ENCODE measurements around the gene LRRFIP1. TPM values are rescaled to one million over a fixed set of nuclear protein-coding genes. Genes with fewer than 3 reads are reported as not detected.

LRRFIP1 gene
- polyA plus RNA-seq, 4 donors: 60.2 to 103 (median 84.7) TPM

DNA sequence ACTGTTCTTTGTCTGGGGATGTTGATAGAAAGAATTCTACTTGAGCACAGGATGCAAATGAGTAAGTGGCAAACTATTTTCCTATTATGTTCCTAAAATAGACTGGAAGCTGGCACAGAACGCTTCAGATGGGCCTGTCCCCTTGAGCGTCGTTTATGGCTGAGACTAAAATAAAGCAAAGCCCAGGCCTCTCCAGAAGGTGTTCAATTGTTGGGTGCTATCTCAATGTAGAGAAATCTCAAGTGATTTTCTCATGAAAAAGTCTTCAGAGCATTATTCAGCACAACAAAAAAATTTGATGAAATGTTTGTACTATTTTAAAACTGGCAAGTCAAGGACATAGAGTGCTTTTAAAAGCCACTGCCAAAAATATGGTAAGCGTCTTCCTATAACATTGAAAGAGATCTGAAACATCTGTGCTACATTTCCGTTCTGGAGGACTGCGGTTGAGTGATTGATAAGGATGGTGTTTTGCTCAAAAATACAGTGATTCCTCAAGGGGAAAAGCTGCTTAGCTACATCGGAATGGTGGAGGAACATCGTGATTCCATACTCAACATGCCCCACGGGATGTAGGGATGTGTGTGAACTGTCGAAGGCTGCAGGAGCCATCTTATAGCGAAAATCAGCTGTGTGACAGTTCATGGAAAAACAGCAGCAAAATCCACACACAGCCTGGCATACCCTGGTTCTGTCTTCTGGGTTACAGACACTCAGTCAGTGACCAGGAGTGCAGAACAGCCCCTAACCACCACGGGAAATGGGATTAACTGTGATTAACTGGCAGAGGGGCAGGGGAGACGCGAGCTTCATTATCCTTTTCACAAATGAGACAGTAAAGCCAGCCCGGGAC lies 10.4 kb upstream of the LRRFIP1 start:
- DNase-seq (ENCODE audit: low read depth in 4 of 4, low spot score in 3 of 4): no peak

DNA sequence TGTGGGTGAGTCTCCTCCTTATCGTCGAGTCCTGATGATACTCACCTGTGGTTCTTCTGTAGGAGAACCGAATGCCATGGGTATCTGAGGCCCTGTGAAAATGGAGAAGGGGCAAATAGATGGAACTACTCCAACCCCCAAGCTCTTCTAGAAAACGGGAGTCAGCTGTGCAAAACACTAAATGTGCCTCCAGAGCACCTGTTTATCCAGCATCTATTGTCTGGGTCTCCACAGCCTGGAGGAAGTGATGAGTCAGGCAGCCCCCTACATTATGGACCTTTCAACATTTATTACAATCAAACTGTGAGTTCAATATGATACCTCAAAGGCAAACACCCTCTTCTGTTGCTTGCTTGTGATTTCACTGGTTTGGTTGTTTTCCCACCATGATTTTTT lies 9.8 kb upstream of the LRRFIP1 start:
- DNase-seq (ENCODE audit: low read depth in 4 of 4, low spot score in 3 of 4): no peak

DNA sequence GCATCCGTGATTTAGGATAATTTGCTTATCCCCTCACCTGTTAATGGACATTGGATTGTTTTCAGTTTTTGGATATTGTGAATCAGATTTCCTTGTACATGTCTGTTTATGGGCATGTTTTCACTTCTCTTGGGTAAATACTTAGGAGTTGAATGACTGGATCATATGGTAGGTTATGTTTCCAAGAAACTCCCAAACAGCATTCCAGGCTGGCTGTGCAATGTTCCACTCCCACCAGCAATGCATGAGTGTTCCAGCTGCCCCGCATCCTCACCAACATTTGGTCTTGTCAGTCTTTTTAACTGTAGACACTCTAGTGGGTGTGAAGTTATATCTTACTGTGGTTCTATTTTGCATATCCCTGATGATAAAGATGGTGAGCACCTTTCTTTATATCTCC lies 8.9 kb upstream of the LRRFIP1 start:
- DNase-seq (ENCODE audit: low read depth in 4 of 4, low spot score in 3 of 4): no peak

DNA sequence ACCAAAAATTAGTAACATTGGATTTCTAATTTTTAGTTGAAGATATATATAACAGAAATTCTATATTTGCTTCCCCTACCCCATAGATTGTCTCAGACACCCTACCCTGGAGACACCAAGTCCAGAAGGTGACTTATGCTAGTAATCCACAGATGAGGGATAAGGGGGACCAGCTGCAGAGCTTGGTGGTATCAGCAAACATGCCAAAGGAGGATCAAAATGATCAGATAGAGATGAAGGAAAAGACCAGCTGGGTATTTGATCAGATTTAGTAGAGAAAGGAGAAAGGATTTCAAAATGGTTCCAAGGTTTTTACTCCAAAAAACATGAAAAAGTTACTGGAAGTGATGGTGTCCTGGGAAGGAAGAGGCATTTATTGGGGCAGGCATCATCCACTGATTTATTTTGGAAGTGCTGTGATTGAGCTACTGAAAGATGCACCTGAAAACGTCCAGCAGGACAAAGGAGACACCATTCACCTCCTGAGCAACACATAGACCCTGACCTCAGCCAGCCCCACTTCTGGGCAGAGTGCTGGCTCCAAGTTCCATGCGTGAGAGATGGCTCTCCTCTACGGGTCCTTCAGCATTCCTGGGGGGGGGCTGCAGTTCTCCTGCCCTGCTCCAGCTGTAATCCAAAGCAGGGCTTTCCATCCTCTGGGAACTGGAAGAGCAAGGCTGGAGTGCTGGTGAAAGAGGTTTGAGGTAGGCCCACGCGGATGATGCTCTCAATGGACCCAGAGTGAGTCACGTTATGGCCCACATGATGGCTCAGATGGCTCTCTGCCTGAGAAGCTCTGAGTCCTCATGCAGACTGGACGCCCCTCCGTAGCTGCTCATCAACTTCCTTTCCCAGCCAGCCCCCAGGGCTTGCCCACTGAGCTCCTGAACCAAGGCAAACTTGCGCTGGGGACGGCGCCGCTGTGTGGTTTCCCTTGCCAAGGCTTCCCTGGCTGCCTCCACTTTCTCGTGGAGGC lies 3.7 kb upstream of the LRRFIP1 start:
- no peak for DNase-seq (ENCODE audit: low read depth in 4 of 4, low spot score in 3 of 4)

DNA sequence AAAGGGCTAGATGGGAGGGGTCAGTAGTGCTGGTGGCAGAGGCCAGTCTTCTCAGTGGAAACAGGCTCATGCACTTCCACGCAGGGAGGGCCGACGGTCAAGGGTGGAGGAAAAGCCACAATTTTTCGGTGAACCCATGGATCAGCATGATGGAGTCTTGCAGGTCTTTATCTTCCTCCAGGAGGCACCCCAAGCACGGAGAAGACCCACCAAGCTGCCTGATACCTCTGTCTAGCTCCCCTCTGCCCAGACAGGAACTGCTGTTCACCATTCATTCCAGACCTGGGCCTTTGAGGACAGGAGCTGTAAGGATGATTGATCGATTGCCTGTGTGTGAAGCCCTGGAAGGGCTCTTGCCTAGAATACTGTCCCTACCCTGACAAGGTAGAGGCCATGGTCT lies 2.8 kb upstream of the LRRFIP1 start:
- no peak for DNase-seq (ENCODE audit: low read depth in 4 of 4, low spot score in 3 of 4)

DNA sequence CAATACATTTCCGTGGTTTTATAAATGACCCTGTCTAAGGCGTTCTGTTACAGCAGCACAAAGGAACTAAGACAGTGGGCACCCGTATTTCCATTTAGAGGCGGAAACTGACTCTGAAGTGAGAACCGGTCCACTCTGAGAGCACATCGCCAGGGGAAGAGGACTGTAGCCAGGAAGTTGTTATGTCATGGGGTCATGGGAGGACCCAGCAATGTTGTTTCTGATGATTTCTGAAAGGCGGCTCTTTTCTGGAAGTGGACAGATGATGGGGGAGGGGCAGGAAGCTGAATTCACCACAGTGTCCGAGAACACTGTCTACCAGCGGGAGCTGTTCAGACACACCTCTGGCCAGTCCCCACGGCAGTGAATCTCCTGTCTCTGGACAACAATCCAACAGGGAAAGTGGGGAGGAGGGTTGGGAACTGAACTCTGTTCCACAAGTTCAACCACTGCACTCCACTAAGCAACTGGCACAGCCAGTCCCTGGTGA lies 2.1 kb upstream of the LRRFIP1 start:
- no peak for DNase-seq (ENCODE audit: low read depth in 4 of 4, low spot score in 3 of 4)

DNA sequence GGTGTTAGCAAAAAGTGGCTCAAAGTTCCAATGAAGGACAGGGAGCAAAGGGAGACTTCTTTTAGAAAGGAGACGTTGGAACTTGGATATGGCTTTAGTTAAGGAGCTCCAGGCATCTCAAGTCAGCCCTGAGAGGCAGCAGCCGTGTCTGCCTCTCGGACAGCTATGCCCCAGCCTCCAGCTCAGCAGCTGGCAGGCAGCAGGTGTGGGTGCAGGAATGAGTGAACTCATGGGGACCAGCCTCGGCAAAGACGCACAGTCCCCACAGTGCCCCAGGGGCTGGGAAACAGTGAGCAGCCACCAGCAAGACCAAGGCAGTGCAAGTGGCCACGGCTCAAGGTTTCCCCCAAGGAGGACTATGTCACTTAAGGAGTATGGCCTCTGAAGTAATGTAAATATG lies 1.6 kb upstream of the LRRFIP1 start:
- no peak for DNase-seq (ENCODE audit: low read depth in 4 of 4, low spot score in 3 of 4)

DNA sequence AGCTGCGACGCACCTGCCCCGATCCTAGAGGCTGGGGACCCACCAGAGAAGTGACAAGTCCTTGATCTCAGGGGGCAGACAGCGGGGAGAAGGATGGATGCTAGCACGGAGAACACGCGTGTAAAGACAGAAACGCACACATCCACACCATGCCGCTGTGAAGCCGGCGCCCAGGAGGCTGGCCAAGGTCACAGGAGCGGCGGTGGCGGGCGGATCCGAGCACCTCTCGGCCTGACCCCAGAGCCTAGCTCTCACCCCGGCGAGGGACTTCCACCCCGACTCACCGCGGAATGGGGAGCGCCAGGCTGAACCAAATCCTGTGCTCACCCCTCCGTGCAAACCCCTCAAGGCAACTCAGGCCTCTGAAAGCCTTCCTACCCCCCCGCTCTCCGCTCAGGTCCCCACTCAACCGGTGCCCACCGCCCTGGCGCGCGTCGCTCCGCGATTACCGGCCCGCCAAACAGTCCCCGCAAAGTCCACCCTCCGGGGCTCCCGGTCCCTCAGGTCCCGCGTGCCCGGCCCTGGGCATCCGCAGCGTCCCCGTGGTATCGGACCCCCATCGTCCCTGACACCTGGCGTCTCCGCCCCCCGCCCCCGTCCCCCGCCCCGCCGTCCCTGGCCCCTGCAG lies 460 bp upstream of the LRRFIP1 start:
- no peak for DNase-seq (ENCODE audit: low read depth in 4 of 4, low spot score in 3 of 4)

DNA sequence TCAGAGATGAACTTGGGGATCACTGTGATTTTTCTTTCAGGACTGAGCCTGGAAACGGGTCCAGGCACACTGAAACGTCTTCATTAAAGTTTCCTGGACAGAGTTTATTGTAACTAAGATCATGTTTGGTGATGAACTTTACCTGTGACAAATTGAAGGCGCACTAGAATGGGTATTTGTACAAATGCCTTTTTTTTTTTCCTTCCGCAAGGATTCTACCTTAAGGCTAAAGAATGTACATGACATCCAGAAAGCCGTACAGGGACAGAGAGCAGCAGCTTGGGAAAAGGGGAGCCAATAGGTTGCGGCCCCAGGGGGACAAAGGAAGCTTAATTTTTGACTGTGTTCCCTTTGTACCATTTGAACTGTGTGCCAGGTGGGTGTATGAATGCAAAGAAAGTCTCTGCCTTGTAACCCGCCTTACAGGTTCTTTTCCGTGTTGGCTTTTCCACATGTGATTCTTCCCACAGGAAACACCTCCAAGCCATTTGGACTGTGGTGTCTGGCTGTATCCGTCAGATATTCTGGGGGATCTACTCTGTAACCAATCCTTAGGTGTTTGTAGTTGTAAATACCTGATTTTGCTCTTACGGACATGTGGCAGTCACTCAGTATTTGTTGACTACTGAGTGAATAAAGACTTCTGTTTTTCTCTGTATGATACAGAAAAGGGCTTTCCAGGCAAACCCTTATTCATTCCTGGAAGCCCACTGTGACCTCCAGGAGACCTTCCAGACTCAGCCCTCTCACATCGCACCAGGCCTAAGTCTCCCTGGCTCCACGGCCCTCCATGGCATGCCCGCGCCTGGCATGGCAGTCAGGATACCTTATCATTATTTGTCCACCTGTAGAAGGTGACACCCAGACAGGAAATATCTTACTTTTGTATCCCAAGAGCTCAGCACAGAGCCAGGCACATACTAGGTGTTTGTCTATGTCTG lies 1.1 kb downstream of the LRRFIP1 start:
- DNase-seq (ENCODE audit: low read depth in 4 of 4, low spot score in 3 of 4): no peak

DNA sequence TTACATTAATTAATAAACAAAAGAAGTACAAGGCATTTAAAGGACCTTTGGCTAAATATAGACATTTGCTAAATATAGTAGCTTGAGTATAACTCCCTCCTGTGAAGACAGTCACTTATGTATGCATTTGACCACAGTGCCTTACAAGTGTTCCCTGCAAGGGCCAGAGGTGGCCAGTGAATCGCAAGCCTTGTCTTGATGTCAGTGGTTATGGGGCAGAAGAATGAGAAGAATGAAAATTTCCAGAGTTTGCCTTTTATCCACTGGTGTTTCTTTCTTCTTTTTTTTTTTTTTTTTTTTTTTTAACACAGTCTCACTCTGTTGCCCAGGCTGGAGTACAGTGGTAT lies 1.8 kb downstream of the LRRFIP1 start:
- no peak for DNase-seq (ENCODE audit: low read depth in 4 of 4, low spot score in 3 of 4)

DNA sequence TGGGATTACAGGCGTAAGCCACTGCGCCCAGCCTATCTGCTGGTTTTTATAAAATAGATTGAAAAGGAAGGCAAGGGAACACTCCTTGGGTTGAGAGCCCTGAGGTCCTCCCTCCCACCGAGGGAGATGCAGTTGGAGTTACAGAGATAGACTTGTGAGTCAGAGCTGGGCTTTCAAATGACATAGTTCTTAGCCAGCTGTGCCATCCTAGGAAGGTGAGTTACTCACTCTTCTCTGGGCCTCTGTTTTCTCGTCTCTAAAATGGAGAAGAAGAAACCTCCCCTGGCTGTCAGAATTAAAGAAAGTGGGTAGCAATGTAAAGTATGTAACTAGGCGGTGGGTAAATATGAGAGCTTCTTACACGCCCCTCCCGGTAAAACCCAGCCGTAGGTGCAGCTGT lies 2.4 kb downstream of the LRRFIP1 start:
- DNase-seq (ENCODE audit: low read depth in 4 of 4, low spot score in 3 of 4): no peak

DNA sequence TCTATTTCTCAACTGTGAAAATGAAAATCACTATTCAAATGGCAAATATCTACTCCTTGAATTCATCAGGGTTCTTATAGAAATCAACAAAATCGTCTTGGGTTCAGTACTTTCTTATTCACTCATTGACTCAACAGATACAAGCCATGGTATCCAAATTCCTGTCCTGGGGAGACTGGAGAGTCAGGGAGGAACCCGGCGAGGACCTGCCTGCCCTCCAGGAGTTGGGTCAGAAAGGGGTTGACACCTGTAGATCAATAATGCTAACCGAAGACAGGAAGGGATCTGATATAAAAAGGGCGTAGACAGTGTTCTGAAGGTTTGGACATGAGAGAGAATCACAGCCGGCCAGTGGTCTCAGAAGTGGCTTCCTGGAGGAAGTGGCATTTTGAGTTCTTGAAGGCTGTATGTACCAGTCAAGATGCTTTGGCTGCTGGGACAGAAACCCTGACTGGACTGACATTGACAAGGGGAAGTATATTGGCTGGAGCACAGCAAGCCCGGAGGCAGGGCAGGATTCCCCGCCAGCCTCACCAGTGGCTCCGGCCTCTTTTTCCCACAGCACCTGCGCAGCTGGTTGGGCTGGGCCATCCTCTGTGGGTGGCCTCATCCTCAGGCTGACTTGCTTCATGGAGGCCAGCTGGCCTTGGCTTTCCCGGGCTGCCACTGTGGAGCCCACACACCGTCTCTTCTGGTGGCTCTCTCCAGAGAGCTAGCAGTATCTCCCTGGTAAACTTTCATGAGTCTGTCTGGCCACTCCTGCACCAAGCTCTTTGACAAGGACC lies 3.0 kb downstream of the LRRFIP1 start:
- no peak for DNase-seq (ENCODE audit: low read depth in 4 of 4, low spot score in 3 of 4)

DNA sequence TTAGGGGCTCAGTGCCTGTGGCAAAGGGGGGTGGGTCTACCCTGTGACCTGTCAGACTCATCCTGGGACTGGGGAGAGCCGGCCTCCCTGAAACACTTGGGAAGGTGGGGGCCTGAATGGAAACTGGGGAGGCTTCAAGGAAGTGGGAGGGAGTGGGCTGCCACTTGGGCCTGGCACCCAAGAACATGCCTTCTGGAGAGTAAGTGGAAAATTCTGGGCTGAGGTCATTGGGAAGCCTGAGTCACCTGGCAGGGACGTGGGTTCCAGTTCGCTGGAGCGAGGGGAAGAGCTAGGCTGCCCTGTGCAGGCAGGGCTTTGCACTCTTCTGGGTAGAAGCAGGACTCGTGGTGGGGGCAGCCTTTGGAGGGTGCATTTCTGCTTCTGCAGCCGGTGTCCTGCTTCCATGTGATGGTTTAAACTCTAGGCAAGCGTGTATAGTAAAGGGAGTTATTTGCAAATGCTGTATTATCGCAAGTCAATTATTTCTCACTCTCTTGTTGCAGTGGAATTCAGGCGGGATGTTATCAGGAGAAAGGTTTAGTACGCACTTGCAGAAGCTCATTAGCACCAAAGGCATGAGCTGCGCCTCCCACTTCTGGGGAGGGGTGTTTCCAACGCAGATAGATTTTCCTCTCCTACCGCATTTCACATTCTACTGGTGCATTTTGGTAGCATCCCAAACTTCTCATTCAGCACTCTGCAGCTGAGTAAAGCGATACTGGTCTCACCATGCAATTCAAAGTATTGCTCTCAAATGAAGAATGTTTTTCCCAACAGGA lies 3.8 kb downstream of the LRRFIP1 start:
- DNase-seq (ENCODE audit: low read depth in 4 of 4, low spot score in 3 of 4): no peak

DNA sequence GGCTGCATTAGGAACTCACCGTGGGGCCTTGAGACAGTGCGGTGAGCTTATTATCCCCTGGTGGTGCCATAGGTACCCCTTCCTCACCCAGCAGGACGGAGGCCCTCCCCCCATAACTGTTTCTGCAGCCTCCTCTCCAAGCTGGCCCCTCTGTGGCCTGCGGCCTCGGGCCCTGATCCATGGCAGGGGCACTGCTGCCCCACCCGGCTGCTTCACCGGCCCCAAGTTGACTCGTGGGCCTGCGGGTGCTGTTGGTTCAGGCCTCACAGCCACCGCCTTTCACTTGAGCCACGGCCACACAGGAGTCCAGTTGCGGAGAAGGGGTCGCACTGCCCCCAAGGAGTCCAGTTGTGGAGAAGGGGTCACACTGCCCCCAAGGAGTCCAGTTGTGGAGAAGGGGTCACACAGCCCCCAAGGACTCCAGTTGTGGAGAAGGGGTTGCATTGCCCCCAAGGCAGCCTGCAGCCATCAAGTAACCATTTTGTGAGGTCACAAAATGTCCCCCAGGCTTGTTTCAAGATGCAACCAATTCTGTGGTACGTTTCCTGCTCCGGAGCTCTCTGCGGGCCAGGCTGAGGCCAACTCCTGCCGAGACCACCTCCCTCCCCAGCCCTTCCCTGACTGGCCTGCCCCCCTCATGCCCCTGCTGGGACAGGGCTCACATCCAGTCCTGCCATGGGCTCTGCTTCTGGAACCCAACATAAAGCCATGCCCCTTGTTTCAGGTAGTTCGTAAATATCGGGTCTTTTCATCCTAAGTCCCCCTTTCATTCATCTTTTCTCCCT lies 4.6 kb downstream of the LRRFIP1 start:
- no peak for DNase-seq (ENCODE audit: low read depth in 4 of 4, low spot score in 3 of 4)

DNA sequence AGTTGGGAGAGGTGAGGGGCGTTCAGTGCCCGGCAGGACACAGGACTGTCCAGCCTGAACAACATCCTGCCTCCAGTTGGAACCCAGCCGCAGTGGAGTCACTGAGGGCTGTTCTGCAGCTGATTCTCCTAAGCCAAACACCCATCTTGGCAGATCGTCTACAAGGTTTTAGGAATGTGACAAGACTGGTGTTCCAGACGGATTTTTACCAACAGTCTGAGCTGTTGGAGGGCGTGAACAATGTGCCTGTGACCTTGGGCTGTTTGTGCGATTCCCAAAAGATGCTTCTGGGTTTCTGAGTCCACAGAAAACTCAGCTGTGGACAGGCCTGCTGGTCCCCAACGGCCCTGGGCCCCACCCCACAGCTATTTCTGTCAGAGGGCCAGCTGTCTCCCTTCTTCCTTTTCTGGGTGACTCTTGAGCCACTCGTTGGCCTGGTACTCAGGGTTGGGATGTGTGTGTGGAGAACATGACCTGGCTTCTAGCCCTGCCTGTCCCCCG lies 5.7 kb downstream of the LRRFIP1 start:
- no peak for DNase-seq (ENCODE audit: low read depth in 4 of 4, low spot score in 3 of 4)

DNA sequence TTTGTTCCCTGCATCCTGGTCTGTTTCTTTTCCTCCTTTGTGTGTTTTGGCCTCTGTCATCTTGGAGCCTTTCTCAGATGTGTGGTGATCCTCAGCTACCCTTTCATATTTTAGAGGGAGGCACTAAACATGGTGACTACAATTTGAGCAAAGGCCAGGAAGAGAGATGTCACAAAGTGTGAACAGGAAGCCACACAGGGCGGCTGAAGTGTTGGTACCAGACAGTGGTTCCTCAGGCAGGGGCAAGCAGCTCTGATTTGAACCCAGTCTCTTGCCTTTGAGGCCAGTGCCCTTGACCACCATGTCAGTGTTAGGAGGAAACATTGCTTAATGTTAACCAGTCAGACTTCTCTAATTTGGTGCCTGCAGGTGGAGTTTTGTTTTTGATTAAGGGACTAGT lies 9.2 kb downstream of the LRRFIP1 start:
- DNase-seq (ENCODE audit: low read depth in 4 of 4, low spot score in 3 of 4): no peak

DNA sequence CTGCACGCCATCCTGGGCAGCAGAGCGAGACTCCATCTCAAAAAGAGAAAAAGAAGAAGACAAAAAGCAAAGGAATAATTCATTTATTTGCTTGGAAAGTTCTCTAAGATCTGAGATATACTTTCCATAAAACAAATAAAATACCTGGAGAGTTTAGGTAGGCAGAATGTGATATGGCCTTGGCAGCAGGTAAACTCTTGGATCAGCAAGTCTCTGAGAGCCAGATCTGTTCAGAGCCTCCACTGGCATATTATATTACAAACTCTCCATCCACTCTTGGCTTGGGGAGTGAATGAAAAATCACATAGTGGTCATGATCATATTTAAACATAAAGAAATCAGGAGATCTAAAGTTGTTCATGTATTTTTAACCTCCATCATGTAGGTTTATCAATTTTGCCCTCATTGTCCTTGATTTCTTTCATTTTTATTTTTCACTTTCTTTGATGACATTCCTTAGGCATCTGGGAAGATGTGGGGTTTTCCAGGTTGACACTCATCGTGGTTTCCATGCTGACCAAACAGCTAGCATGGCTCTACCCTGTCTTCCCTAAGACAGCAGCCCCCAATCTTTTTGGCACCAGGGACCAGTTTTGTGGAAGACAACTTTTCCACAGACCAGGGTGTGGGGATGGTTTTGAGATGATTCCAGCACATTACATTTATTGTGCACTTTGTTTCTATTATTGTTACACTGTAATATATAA lies 10.2 kb downstream of the LRRFIP1 start:
- DNase-seq (ENCODE audit: low read depth in 4 of 4, low spot score in 3 of 4): no peak

All from left renal pelvis (tissue), 4 donors.